ENCODE results near the gene CALU. TPM values are rescaled to one million over a fixed set of nuclear protein-coding genes. Genes with fewer than 3 reads are reported as not detected.

CALU gene
- total and polyA plus RNA-seq, 4 donors: 86.8 to 199 (median 108) TPM

DNA sequence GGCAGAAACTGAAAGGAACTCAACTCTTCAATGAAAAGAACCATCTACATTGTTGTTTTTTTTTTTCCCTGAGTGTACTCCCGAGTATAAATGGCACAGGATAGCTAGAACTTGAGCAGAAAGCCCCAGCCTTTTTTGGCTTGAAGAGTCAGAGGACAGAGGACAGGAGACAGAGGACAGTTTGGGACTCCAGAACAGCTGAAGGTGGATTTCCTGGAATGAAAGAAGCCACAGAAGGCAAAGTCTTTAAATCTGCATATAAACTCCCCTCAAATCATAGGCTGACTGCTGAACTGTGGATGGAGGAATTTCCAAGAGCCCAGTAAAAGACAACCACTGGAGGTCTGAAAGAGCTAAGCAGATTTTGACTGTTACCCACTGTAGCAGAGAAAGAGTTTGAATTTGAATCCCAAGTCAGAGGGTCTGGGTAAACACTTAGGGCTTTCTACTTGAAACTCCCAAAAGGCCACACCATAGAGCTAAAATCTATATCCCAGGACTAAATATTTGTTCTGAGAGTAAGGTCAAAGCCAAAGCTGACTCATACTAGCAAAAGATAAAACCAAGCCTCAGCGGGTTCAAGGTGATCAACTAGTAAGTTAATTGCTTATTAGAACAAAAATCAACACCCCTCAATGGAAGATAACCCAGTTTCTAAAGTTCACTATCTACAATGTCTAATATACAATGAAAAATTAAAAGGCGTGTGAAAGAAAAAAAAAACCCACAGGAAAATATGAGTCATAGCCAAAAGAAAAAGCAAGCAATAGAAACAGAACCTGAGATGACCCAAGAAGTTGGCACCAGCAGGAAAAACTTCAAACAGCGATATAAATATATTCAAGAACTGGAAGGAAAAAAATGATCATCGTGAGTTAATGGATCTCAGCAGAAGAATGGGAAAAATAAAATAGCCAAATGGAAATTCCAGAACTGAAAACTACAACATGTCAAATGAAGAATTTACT, 38.3 kb downstream of the CALU start:
- Histone ChIP-seq H3K4me1 (ENCODE audit: control insufficient read depth, insufficient read depth, low read length) (no peaks in the 10 kb centered on the region), H3K9me3 (ENCODE audit: control insufficient read depth, insufficient read depth, low read length) (no peaks in the 10 kb centered on the region), H3K27ac (ENCODE audit: low read depth, low read length) (no peak overlapping the region), H3K27me3 (ENCODE audit: control insufficient read depth, insufficient read depth, low read length) (no peaks in the 10 kb centered on the region), H3K36me3 (ENCODE audit: control insufficient read depth, insufficient read depth, low read length) (peaks cover 8% of the 10 kb centered on the region), H3K4me3 (ENCODE audit: low read depth, low read length) (no peak overlapping the region)
- DNase-seq (ENCODE audit: low read depth in 4 of 6, low spot score in 6 of 6): no peak
- WGBS (ENCODE audit: insufficient coverage): no CpG with 5 or more reads among the region's 5 CpGs

GRCh38 chr7:128778946-128779345, 39.8 kb downstream of the CALU start:
- H3K4me1 ChIP-seq (ENCODE audit: control insufficient read depth, insufficient read depth, low read length): peaks cover 9% of the 10 kb centered on the region

DNA sequence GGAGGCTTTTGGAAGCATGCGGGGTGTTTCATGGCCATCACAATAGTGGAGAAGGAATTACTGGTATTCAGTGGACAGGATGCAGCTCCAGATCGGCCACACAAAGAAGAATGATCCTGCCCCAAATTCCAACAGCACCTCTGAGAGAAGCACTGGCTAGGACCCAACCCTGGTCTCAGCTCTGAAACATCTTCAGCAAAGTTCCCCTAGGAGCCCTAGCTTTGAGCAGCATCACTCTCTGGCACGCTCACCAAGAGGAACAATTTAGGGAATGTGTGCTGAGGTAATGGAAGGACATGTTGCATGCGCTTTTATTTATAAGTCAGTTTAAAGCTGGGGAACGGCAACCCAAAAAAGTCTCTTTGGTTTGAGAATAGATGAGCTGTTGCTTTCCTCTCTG, 42.0 kb downstream of the CALU start:
- H3K36me3 ChIP-seq (ENCODE audit: control insufficient read depth, insufficient read depth, low read length): no peaks in the 10 kb centered on the region
- no peak overlapping the region for H3K27ac ChIP-seq (ENCODE audit: low read depth, low read length)
- H3K4me3 ChIP-seq (ENCODE audit: low read depth, low read length): no peak overlapping the region
- WGBS (ENCODE audit: insufficient coverage): 87% methylated on average over 3 of the region's 5 CpGs
- peaks cover 9% of the 10 kb centered on the region for H3K4me1 ChIP-seq (ENCODE audit: control insufficient read depth, insufficient read depth, low read length)
- no peaks in the 10 kb centered on the region for H3K9me3 ChIP-seq (ENCODE audit: control insufficient read depth, insufficient read depth, low read length)
- H3K27me3 ChIP-seq (ENCODE audit: control insufficient read depth, insufficient read depth, low read length): no peaks in the 10 kb centered on the region
- no peak for DNase-seq (ENCODE audit: low read depth in 4 of 6, low spot score in 6 of 6)

More at GRCh38 chr7:128778946-128779345, 39.8 kb downstream of the CALU start:
- no peaks in the 10 kb centered on the region for H3K27me3 ChIP-seq (ENCODE audit: control insufficient read depth, insufficient read depth, low read length)
- no peak for DNase-seq (ENCODE audit: low read depth in 4 of 6, low spot score in 6 of 6)
- H3K27ac ChIP-seq (ENCODE audit: low read depth, low read length): no peak overlapping the region
- H3K36me3 ChIP-seq (ENCODE audit: control insufficient read depth, insufficient read depth, low read length): peaks cover 4% of the 10 kb centered on the region
- no peaks in the 10 kb centered on the region for H3K9me3 ChIP-seq (ENCODE audit: control insufficient read depth, insufficient read depth, low read length)
- no peak overlapping the region for H3K4me3 ChIP-seq (ENCODE audit: low read depth, low read length)
- WGBS (ENCODE audit: insufficient coverage): 92% methylated on average over 5 of the region's 5 CpGs

- no peaks in the 10 kb centered on the region for H3K27me3 ChIP-seq (ENCODE audit: control insufficient read depth, insufficient read depth, low read length)
- 86% methylated on average over 1 of the region's 3 CpGs for WGBS (ENCODE audit: insufficient coverage)
- H3K36me3 ChIP-seq (ENCODE audit: control insufficient read depth, insufficient read depth, low read length): no peaks in the 10 kb centered on the region
- H3K9me3 ChIP-seq (ENCODE audit: control insufficient read depth, insufficient read depth, low read length): no peaks in the 10 kb centered on the region
- DNase-seq (ENCODE audit: low read depth in 4 of 6, low spot score in 6 of 6): no peak
- H3K4me1 ChIP-seq (ENCODE audit: control insufficient read depth, insufficient read depth, low read length): peaks cover 9% of the 10 kb centered on the region
- no peak overlapping the region for H3K4me3 ChIP-seq (ENCODE audit: low read depth, low read length)
- no peak overlapping the region for H3K27ac ChIP-seq (ENCODE audit: low read depth, low read length)
Observed at GRCh38 chr7:128781851-128782250, 42.7 kb downstream of the CALU start.

DNA sequence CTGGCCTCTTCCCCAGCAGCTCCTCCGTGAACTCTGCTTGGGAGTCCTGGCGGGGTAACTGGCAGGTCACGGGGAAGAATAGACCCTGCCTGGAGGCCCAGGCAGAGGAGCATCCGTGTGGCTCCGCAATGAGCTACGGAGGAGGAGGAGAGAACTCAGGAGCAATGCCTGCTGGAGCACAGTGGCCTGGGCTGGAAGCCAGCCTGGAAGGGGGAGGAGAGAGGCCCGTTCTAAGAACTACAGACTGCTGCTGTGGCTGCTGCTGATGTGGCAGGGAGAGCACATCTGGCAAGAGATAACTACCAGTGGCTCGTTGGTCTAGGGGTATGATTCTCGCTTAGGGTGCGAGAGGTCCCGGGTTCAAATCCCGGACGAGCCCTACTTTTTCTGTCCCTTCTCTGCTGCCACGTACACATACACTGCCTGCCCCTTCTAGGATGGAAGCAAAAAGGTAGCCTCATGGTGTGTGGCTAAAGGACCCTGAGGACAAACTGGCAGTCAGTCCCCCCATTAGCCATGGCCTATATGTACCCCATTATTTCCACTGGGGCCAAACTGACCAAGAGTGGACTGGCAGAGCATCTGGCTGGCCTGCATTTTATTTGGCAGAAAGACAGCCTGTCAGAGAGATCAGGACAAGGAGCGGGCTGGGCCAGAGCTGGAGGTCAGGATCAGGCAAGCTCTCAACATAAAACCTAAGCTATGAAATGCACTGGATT, 44.1 kb downstream of the CALU start:
- DNase-seq (ENCODE audit: low read depth in 4 of 6, low spot score in 6 of 6): peak in 4 of 6 donors; percentile 28 to 78 (median 56)
- Histone ChIP-seq H3K4me1 (ENCODE audit: control insufficient read depth, insufficient read depth, low read length) (peaks cover 9% of the 10 kb centered on the region), H3K27me3 (ENCODE audit: control insufficient read depth, insufficient read depth, low read length) (no peaks in the 10 kb centered on the region), H3K4me3 (ENCODE audit: low read depth, low read length) (no peak overlapping the region), H3K36me3 (ENCODE audit: control insufficient read depth, insufficient read depth, low read length) (no peaks in the 10 kb centered on the region), H3K27ac (ENCODE audit: low read depth, low read length) (no peak overlapping the region), H3K9me3 (ENCODE audit: control insufficient read depth, insufficient read depth, low read length) (no peaks in the 10 kb centered on the region)
- 24% methylated on average over 11 of the region's 15 CpGs for WGBS (ENCODE audit: insufficient coverage)

- DNase-seq (ENCODE audit: low read depth in 4 of 6, low spot score in 6 of 6): no peak
- no peaks in the 10 kb centered on the region for H3K27me3 ChIP-seq (ENCODE audit: control insufficient read depth, insufficient read depth, low read length)
- H3K27ac ChIP-seq (ENCODE audit: low read depth, low read length): no peak overlapping the region
- no peak overlapping the region for H3K4me3 ChIP-seq (ENCODE audit: low read depth, low read length)
- peaks cover 16% of the 10 kb centered on the region for H3K4me1 ChIP-seq (ENCODE audit: control insufficient read depth, insufficient read depth, low read length)
- H3K36me3 ChIP-seq (ENCODE audit: control insufficient read depth, insufficient read depth, low read length): no peaks in the 10 kb centered on the region
- no peaks in the 10 kb centered on the region for H3K9me3 ChIP-seq (ENCODE audit: control insufficient read depth, insufficient read depth, low read length)
- WGBS (ENCODE audit: insufficient coverage): 93% methylated on average over 2 of the region's 3 CpGs
Observed at GRCh38 chr7:128785738-128786137, 46.6 kb downstream of the CALU start.

DNA sequence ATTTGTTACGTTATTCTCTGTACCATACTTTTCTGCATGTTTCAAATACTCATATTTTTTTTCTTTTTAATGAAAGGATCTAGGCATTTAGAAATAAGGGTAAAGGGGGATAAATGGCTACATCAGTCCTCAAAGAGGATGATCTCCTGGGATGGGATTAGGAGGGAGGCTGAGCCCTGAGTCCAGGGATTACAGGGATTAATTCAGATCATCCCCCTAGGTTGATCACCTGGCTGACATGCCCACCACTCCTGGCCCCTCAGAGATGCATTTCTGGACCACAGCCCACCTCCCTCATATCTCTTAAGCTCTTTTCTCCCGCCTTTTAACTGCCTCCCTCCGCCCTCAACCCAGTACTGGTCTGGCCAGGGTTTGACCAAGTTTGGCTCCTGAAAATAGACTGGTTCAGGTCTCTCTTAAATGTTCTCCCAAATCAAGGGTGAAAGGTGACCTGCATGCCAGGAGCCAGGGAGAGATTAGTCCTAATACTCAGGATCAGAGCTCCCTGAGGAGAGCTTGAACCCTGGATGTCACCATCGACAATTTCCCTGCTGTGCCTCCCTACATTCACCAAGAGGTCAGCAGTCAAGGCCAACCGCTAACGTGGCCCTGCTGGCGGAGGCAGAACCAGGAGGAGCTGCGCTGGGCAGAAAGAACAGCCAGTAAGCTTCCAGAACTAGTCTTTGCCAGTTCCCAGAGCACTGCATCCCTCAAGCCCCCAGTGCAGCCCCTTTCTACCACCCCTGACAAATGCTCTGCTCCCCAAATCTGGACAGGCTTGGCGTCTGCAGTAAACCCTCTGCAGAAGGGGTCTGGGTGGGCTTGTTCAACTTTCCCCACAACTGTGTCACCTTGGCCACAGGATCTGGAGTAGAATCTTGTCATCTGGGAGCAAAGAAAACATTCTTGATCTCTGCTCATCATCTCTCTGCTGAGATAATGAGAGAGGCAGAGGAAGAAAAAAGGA, 49.6 kb downstream of the CALU start:
- DNase-seq (ENCODE audit: low read depth in 4 of 6, low spot score in 6 of 6): no peak
- H3K27ac ChIP-seq (ENCODE audit: low read depth, low read length): no peak overlapping the region
- H3K36me3 ChIP-seq (ENCODE audit: control insufficient read depth, insufficient read depth, low read length): no peaks in the 10 kb centered on the region
- peaks cover 30% of the 10 kb centered on the region for H3K4me1 ChIP-seq (ENCODE audit: control insufficient read depth, insufficient read depth, low read length)
- H3K4me3 ChIP-seq (ENCODE audit: low read depth, low read length): no peak overlapping the region
- WGBS (ENCODE audit: insufficient coverage): 71% methylated on average over 8 of the region's 9 CpGs
- no peaks in the 10 kb centered on the region for H3K9me3 ChIP-seq (ENCODE audit: control insufficient read depth, insufficient read depth, low read length)
- no peaks in the 10 kb centered on the region for H3K27me3 ChIP-seq (ENCODE audit: control insufficient read depth, insufficient read depth, low read length)

GRCh38 chr7:128790315-128791041, 51.3 kb downstream of the CALU start:
- Histone ChIP-seq H3K4me3 (ENCODE audit: low read depth, low read length) (peak overlapping the region; percentile 77), H3K27ac (ENCODE audit: low read depth, low read length) (peak overlapping the region; percentile 64), H3K36me3 (ENCODE audit: control insufficient read depth, insufficient read depth, low read length) (peaks cover 17% of the 10 kb centered on the region), H3K4me1 (ENCODE audit: control insufficient read depth, insufficient read depth, low read length) (peaks cover 47% of the 10 kb centered on the region), H3K9me3 (ENCODE audit: control insufficient read depth, insufficient read depth, low read length) (no peaks in the 10 kb centered on the region), H3K27me3 (ENCODE audit: control insufficient read depth, insufficient read depth, low read length) (no peaks in the 10 kb centered on the region)
- DNase-seq (ENCODE audit: low read depth in 4 of 6, low spot score in 6 of 6): peak in 3 of 6 donors; percentile 43 to 90 (median 79)
- 4% methylated on average over 40 of the region's 45 CpGs for WGBS (ENCODE audit: insufficient coverage)

Measured in spinal cord (tissue), 10 donors.